Fibroblast of lung (primary cell): Measurements from ENCODE around the gene EDDM3A.

Experiments
- CTCF ChIP-seq, 2 donors: IDR thresholded peaks in 1 of 2; conservative IDR thresholded peaks in 1 of 2; 1 replicate in 1 of 2; 2 replicates in 1 of 2; pipeline ENCODE4 v1.5.1; 2011 to 2012; ENCODE audit warnings: low read length in 2 of 2, control low read depth in 1 of 2, inconsistent platforms in 1 of 2, low read depth in 1 of 2, mild to moderate bottlenecking in 1 of 2
- EZH2 ChIP-seq: IDR thresholded peaks from 2 replicates; pipeline ENCODE4 v1.5.1; 2012; ENCODE audit warnings: low read length, control low read depth, mild to moderate bottlenecking; ENCODE audit errors: missing control alignments

DNA sequence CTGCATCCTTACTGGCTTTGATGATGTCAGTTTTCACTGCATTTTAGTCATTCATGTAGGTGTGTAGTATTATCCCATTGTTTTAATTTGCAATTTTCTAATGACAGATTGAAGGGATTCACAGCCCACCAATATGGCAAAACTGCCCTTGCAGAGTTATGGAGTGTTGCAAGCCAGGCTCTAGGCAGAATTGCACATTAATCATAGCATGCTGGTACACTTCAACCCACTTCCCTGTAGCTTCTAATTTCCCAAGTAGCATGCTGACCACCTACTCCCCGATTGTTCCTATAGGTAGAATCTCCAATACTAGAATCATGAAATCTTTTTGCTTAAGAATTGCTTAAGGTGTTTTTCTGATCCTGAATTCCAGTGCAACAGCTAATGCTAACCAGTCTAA is 30.2 kb downstream of the EDDM3A start:
- no peak for TF ChIP-seq EZH2
- no peak for TF ChIP-seq CTCF (conservative IDR thresholded peaks at IDR 0.05 in 1 of 2, IDR thresholded peaks at IDR 0.05 in 1 of 2; ENCODE audit: low read depth in 1 of 2, low read length in 2 of 2)
